ENCODE measurements around the gene GPSM3.

- TF ChIP-seq CTCF (IDR thresholded peaks at IDR 0.05) (peak; percentile 19 to 80 (median 73)), POLR2A (IDR thresholded peaks at IDR 0.05) (no peak), EP300 (IDR thresholded peaks at IDR 0.05) (peak in 1 of 2 donors; percentile 97)
These were observed 3.1 kb upstream of the GPSM3 start for GRCh38 chr6:32195652-32195901.

All from tibial nerve (tissue), 4 donors.